ENCODE results near the gene SEMA5A.

The SEMA5A gene

GRCh38 chr5:9314558-9314957 lies 231.3 kb downstream of the SEMA5A start:
- Histone ChIP-seq H3K36me3 (ENCODE audit: control insufficient read depth in 1 of 2, insufficient read depth in 2 of 2, low read length in 2 of 2) (no peaks in the 10 kb centered on the region), H3K27ac (ENCODE audit: low read length) (no peak overlapping the region), H3K4me3 (ENCODE audit: low read depth in 1 of 2, low read length in 2 of 2) (no peak overlapping the region)

GRCh38 chr5:9313751-9314150 lies 232.1 kb downstream of the SEMA5A start:
- Histone ChIP-seq H3K9me3 (ENCODE audit: control insufficient read depth in 1 of 2, low read length in 2 of 2) (no peaks in the 10 kb centered on the region), H3K4me1 (ENCODE audit: control insufficient read depth in 1 of 2, insufficient read depth in 2 of 2, low read length in 2 of 2) (no peaks in the 10 kb centered on the region)

More at GRCh38 chr5:9314558-9314957, 231.3 kb downstream of the SEMA5A start:
- Histone ChIP-seq H3K27me3 (ENCODE audit: low read depth, low read length) (no peaks in the 10 kb centered on the region), H3K4me1 (ENCODE audit: control insufficient read depth in 1 of 2, insufficient read depth in 2 of 2, low read length in 2 of 2) (no peaks in the 10 kb centered on the region), H3K9me3 (ENCODE audit: control insufficient read depth in 1 of 2, low read length in 2 of 2) (no peaks in the 10 kb centered on the region)

GRCh38 chr5:9307150-9307549 lies 238.7 kb downstream of the SEMA5A start:
- Histone ChIP-seq H3K27ac (ENCODE audit: low read length) (no peak overlapping the region), H3K27me3 (ENCODE audit: low read depth, low read length) (no peaks in the 10 kb centered on the region), H3K36me3 (ENCODE audit: control insufficient read depth in 1 of 2, insufficient read depth in 2 of 2, low read length in 2 of 2) (no peaks in the 10 kb centered on the region), H3K4me1 (ENCODE audit: control insufficient read depth in 1 of 2, insufficient read depth in 2 of 2, low read length in 2 of 2) (no peaks in the 10 kb centered on the region), H3K4me3 (ENCODE audit: low read depth in 1 of 2, low read length in 2 of 2) (no peak overlapping the region), H3K9me3 (ENCODE audit: control insufficient read depth in 1 of 2, low read length in 2 of 2) (no peaks in the 10 kb centered on the region)

More at GRCh38 chr5:9313751-9314150, 232.1 kb downstream of the SEMA5A start:
- no peaks in the 10 kb centered on the region for H3K27me3 ChIP-seq (ENCODE audit: low read depth, low read length)
- H3K4me3 ChIP-seq (ENCODE audit: low read depth in 1 of 2, low read length in 2 of 2): no peak overlapping the region
- H3K36me3 ChIP-seq (ENCODE audit: control insufficient read depth in 1 of 2, insufficient read depth in 2 of 2, low read length in 2 of 2): no peaks in the 10 kb centered on the region
- no peak overlapping the region for H3K27ac ChIP-seq (ENCODE audit: low read length)

GRCh38 chr5:9302218-9302617 lies 243.7 kb downstream of the SEMA5A start:
- Histone ChIP-seq H3K4me3 (ENCODE audit: low read depth in 1 of 2, low read length in 2 of 2) (no peak overlapping the region), H3K9me3 (ENCODE audit: control insufficient read depth in 1 of 2, low read length in 2 of 2) (no peaks in the 10 kb centered on the region), H3K36me3 (ENCODE audit: control insufficient read depth in 1 of 2, insufficient read depth in 2 of 2, low read length in 2 of 2) (no peaks in the 10 kb centered on the region), H3K27me3 (ENCODE audit: low read depth, low read length) (no peaks in the 10 kb centered on the region), H3K27ac (ENCODE audit: low read length) (no peak overlapping the region), H3K4me1 (ENCODE audit: control insufficient read depth in 1 of 2, insufficient read depth in 2 of 2, low read length in 2 of 2) (no peaks in the 10 kb centered on the region)

GRCh38 chr5:9301200-9301599 lies 244.7 kb downstream of the SEMA5A start:
- no peak overlapping the region for H3K27ac ChIP-seq (ENCODE audit: low read length)
- no peaks in the 10 kb centered on the region for H3K4me1 ChIP-seq (ENCODE audit: control insufficient read depth in 1 of 2, insufficient read depth in 2 of 2, low read length in 2 of 2)
- no peak overlapping the region for H3K4me3 ChIP-seq (ENCODE audit: low read depth in 1 of 2, low read length in 2 of 2)
- no peaks in the 10 kb centered on the region for H3K9me3 ChIP-seq (ENCODE audit: control insufficient read depth in 1 of 2, low read length in 2 of 2)
- no peaks in the 10 kb centered on the region for H3K27me3 ChIP-seq (ENCODE audit: low read depth, low read length)
- H3K36me3 ChIP-seq (ENCODE audit: control insufficient read depth in 1 of 2, insufficient read depth in 2 of 2, low read length in 2 of 2): no peaks in the 10 kb centered on the region

- Histone ChIP-seq H3K36me3 (ENCODE audit: control insufficient read depth in 1 of 2, insufficient read depth in 2 of 2, low read length in 2 of 2) (no peaks in the 10 kb centered on the region), H3K4me1 (ENCODE audit: control insufficient read depth in 1 of 2, insufficient read depth in 2 of 2, low read length in 2 of 2) (no peaks in the 10 kb centered on the region), H3K9me3 (ENCODE audit: control insufficient read depth in 1 of 2, low read length in 2 of 2) (no peaks in the 10 kb centered on the region), H3K4me3 (ENCODE audit: low read depth in 1 of 2, low read length in 2 of 2) (no peak overlapping the region), H3K27me3 (ENCODE audit: low read depth, low read length) (no peaks in the 10 kb centered on the region), H3K27ac (ENCODE audit: low read length) (no peak overlapping the region)
Measured at GRCh38 chr5:9297134-9297533, 248.7 kb downstream of the SEMA5A start.

- H3K27ac ChIP-seq (ENCODE audit: low read length): no peak overlapping the region
- H3K36me3 ChIP-seq (ENCODE audit: control insufficient read depth in 1 of 2, insufficient read depth in 2 of 2, low read length in 2 of 2): no peaks in the 10 kb centered on the region
- H3K4me3 ChIP-seq (ENCODE audit: low read depth in 1 of 2, low read length in 2 of 2): no peak overlapping the region
- no peaks in the 10 kb centered on the region for H3K27me3 ChIP-seq (ENCODE audit: low read depth, low read length)
- no peaks in the 10 kb centered on the region for H3K9me3 ChIP-seq (ENCODE audit: control insufficient read depth in 1 of 2, low read length in 2 of 2)
- no peaks in the 10 kb centered on the region for H3K4me1 ChIP-seq (ENCODE audit: control insufficient read depth in 1 of 2, insufficient read depth in 2 of 2, low read length in 2 of 2)
Measured at GRCh38 chr5:9295466-9295801, 250.4 kb downstream of the SEMA5A start.

GRCh38 chr5:9294793-9295465 lies 250.9 kb downstream of the SEMA5A start:
- Histone ChIP-seq H3K27ac (ENCODE audit: low read length) (no peak overlapping the region), H3K4me1 (ENCODE audit: control insufficient read depth in 1 of 2, insufficient read depth in 2 of 2, low read length in 2 of 2) (no peaks in the 10 kb centered on the region), H3K9me3 (ENCODE audit: control insufficient read depth in 1 of 2, low read length in 2 of 2) (no peaks in the 10 kb centered on the region), H3K27me3 (ENCODE audit: low read depth, low read length) (no peaks in the 10 kb centered on the region), H3K36me3 (ENCODE audit: control insufficient read depth in 1 of 2, insufficient read depth in 2 of 2, low read length in 2 of 2) (no peaks in the 10 kb centered on the region), H3K4me3 (ENCODE audit: low read depth in 1 of 2, low read length in 2 of 2) (no peak overlapping the region)

- H3K4me1 ChIP-seq (ENCODE audit: control insufficient read depth in 1 of 2, insufficient read depth in 2 of 2, low read length in 2 of 2): no peaks in the 10 kb centered on the region
- no peak overlapping the region for H3K4me3 ChIP-seq (ENCODE audit: low read depth in 1 of 2, low read length in 2 of 2)
- H3K9me3 ChIP-seq (ENCODE audit: control insufficient read depth in 1 of 2, low read length in 2 of 2): no peaks in the 10 kb centered on the region
- no peak overlapping the region for H3K27ac ChIP-seq (ENCODE audit: low read length)
- no peaks in the 10 kb centered on the region for H3K36me3 ChIP-seq (ENCODE audit: control insufficient read depth in 1 of 2, insufficient read depth in 2 of 2, low read length in 2 of 2)
- H3K27me3 ChIP-seq (ENCODE audit: low read depth, low read length): no peaks in the 10 kb centered on the region
Measured at GRCh38 chr5:9288234-9288633, 257.6 kb downstream of the SEMA5A start.

- Histone ChIP-seq H3K4me3 (ENCODE audit: low read depth in 1 of 2, low read length in 2 of 2) (no peak overlapping the region), H3K4me1 (ENCODE audit: control insufficient read depth in 1 of 2, insufficient read depth in 2 of 2, low read length in 2 of 2) (no peaks in the 10 kb centered on the region), H3K9me3 (ENCODE audit: control insufficient read depth in 1 of 2, low read length in 2 of 2) (no peaks in the 10 kb centered on the region), H3K27me3 (ENCODE audit: low read depth, low read length) (no peaks in the 10 kb centered on the region), H3K36me3 (ENCODE audit: control insufficient read depth in 1 of 2, insufficient read depth in 2 of 2, low read length in 2 of 2) (no peaks in the 10 kb centered on the region), H3K27ac (ENCODE audit: low read length) (no peak overlapping the region)
Measured at GRCh38 chr5:9284781-9285307, 261.0 kb downstream of the SEMA5A start.

GRCh38 chr5:9284272-9284671 lies 261.6 kb downstream of the SEMA5A start:
- H3K4me1 ChIP-seq (ENCODE audit: control insufficient read depth in 1 of 2, insufficient read depth in 2 of 2, low read length in 2 of 2): no peaks in the 10 kb centered on the region
- H3K4me3 ChIP-seq (ENCODE audit: low read depth in 1 of 2, low read length in 2 of 2): no peak overlapping the region
- no peaks in the 10 kb centered on the region for H3K36me3 ChIP-seq (ENCODE audit: control insufficient read depth in 1 of 2, insufficient read depth in 2 of 2, low read length in 2 of 2)
- no peaks in the 10 kb centered on the region for H3K9me3 ChIP-seq (ENCODE audit: control insufficient read depth in 1 of 2, low read length in 2 of 2)
- no peak overlapping the region for H3K27ac ChIP-seq (ENCODE audit: low read length)
- H3K27me3 ChIP-seq (ENCODE audit: low read depth, low read length): no peaks in the 10 kb centered on the region

GRCh38 chr5:9283473-9283872 lies 262.4 kb downstream of the SEMA5A start:
- H3K36me3 ChIP-seq (ENCODE audit: control insufficient read depth in 1 of 2, insufficient read depth in 2 of 2, low read length in 2 of 2): no peaks in the 10 kb centered on the region
- H3K27ac ChIP-seq (ENCODE audit: low read length): no peak overlapping the region
- H3K9me3 ChIP-seq (ENCODE audit: control insufficient read depth in 1 of 2, low read length in 2 of 2): no peaks in the 10 kb centered on the region
- no peak overlapping the region for H3K4me3 ChIP-seq (ENCODE audit: low read depth in 1 of 2, low read length in 2 of 2)
- H3K4me1 ChIP-seq (ENCODE audit: control insufficient read depth in 1 of 2, insufficient read depth in 2 of 2, low read length in 2 of 2): no peaks in the 10 kb centered on the region
- H3K27me3 ChIP-seq (ENCODE audit: low read depth, low read length): no peaks in the 10 kb centered on the region
